NCI-H524 (cell line): ENCODE results near the gene ZFHX3.

Experiments used
- DNase-seq, 2 experiments: peaks; one replicate each; lab custom pipeline; 2025; lab: John Stamatoyannopoulos, UW

ZFHX3 gene

DNA sequence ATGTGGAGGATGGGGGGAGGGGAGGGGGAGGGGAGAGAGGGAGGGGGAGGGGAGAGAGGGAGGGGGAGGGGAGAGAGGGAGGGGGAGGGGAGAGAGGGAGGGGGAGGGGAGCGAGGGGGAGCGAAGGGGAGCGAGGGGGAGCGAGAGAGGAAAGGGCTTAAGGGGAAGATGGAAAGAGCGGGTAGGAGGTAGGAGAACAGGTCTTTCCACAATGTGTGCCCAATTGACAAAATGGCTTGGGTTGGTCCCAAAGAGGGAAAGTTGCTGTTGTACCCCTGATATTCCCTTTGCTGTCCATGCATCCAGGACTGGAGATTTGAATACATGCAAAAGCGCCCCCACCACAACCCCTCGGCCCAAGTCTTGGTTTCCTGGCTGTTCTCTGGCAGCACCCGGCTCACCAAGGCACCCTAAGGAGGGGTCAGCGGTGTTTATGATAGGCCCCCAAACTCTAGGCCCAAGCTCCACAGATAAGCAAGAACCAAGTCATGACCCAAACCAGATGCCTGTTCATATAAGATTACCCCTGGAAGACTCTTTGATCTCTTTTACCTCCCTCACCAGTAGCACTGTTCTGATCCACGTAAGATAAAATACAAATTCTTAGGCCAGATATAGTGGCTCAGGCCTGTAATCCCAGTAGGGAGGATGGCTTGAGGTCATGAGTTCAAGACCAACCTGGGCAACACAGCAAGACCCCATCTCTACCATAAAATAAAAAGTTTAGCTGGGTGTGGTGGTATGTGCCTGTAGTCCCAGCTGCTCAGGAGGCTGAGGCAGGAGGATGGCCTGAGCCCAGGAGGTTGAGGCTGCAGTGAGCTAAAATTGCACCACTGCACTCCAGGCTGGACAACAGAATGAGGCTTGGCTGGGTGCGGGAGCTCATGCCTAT lies 119.6 kb downstream of the ZFHX3 start:
- no peak for DNase-seq

DNA sequence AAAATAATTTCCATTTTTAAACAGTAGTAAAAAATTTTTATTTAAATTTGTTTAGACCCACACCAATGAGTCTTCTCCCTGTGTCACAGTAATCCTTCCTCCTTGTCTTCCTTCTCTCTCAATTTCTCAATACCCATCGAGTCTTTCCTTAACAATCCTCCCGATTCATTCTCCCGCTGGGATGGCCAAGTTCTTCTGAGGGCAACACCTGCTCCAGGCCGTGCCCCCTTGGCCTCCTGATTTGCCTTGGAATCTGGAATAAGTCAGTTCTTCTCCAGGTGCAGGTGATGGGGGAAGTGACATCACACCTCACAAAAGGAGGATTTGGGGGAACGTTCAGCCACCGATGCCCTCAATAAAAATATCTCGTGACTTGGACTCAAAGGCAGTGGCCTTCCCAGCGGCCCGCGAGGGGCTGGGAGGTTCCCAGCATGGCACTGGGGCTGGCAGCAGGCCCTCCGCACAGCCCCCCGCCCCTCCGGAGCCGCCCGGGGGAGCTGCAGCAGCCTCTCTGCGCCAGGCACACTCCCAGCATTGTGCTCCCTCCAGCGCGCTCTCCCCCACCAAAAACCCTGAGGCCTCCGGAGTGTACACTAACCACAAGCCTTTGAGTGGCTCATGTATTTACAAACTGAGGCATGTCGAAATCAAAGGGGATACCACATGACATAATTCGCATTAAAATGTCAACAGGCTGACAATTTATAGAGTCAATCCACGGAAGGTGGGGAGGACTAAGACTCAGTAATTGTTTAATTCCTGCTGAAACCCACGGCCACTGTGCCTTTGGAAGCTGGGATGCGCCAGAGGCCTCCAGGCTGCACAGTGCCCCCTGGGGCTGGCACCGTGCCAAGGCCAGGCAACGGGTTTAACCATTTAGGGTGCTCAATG lies 120.5 kb downstream of the ZFHX3 start:
- peak in 1 of 2 experiments; percentile 9 for DNase-seq

DNA sequence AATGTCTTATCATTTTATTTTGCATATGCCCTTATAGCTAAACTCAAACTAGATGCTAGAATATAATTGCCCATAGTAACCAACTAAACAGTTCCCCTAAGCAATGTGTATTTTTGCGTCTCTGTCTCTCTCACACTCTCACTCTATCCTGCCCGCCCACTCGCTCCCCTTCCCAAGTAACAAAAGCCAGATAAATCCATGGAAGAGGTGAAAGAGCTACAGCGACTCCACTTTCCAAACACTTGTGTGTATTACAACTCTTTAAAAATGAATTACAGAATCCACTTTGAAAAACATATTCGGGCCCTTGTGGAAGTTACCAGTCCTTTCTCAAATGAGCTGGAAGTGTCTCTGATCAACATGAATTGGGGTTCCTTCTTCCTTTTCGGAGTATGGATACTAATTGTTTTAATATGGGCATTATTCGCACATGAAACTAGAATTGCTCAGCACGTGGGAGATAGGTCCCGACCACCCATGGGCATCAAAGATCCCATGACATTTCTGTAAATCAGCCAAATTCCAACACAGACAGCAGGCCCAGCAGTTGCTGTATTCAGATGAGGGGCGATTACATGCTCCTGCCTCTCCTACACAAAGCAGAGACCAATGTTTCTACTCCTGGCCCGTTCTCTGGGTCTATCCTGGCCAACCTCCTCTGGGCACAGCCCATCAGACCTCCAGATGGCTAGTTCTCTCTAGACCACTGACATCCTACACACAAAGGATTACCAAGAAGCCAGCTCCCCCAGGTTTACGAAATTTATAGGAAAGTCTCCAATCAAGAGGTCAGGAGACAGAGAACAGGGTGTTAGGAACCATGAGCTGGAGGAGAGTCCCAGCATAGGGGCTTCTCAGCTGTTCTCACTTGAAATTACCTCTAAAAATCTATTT lies 121.5 kb downstream of the ZFHX3 start:
- DNase-seq = peak in 1 of 2 experiments; percentile 31

DNA sequence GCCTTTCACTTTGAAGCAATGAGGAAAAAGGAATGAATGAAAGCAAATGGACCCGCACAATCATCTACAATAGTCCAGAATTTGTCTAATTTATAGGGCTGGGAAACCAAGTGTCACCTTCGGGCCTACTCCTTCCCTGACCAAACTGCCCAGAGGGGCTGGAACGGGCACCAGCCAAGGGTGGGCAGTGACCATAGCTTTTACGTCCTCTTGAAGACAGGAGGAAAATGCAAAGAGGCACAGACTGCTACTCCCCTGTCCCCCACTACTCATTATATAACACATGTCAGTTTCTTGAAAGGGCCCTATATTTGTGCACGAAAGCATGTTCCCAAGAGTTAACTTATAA lies 122.3 kb downstream of the ZFHX3 start:
- DNase-seq = no peak

DNA sequence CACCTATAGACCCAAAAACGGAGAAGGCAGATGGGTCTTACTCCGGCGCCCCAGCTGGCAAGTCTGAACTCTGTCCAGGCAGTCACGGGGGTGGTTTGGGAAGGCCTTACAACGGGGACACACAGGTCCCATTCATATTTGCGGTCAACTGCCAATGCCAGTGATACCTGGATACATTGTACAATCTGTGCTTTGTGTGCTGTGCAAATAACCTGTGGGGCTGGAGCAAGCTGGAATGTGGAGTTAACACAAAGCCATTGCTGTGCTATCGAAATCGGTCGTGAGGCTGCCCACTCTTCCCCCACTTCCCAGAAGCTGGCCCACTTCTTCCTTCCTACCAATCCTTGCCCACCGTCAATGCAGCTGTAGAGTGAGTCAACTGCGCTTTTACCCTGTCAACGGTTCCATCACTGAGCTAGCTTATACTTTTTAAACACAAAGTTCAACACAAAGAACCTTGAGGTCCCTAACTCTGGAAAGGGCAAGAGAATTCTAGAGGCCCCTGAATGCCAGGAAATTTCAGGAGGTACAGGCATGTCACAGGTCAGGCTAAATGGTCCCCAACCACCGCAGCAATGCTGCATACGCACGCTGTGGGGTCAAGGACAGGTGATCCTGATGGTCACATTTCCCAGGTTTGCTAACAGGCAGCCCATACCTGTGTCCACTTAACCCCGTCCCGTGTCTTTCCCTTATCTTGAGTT lies 122.8 kb downstream of the ZFHX3 start:
- no peak for DNase-seq

DNA sequence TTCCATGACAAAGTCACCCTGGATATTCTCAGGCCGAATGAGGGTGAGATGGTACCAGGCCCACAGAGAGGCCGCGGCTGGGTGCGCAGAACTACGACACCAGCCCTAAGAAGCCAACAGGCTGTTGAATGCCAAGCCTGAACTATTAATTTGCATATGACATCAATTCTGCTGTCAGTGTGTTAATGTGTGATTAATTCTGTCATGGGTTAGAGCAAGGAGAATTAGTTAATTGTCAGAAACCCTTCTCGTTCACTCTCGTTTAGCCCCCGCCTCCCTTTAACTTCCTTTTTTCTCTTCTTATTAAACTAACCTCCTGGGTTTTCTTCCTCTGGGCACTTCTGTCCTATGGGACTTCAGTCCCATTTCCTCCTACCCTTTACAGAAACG lies 123.4 kb downstream of the ZFHX3 start:
- DNase-seq = no peak

DNA sequence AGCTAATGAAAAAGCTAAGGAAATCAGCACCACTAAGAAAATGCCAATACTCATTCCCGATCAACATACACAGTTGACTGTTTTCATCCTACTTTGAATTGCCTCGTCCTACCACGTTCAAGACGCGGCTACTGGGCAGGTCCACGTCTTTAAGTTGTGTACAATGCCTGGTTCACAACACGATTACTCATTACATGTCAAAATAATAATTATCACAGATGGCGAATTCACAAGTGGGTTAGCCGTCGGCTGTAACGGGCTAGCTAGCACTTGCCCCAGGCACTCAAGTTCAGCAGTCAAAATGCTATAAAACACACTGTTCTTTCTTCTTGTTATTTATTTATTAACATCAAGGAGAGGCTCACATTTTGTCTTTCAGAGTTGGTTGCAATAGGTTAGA lies 124.2 kb downstream of the ZFHX3 start:
- DNase-seq = peak; percentile 57 to 81

DNA sequence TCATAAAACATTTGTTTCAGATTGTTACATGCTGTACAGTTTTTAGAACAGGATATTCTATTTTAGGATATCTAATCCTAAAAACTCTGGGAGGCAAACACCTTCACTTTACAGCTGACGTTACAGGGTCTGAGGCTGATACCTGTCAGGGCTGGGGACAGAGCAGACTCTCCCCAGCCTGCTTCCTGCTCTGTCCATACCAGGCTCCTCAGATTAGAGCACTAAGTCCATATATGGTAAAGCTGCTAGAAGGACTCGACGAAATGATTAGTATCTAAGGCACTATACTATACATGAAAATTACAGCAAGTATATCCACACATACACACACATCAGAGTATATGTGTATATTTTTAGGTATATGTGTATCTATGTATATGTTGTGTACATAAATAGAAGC lies 125.2 kb downstream of the ZFHX3 start:
- DNase-seq = peak in 1 of 2 experiments; percentile 26

DNA sequence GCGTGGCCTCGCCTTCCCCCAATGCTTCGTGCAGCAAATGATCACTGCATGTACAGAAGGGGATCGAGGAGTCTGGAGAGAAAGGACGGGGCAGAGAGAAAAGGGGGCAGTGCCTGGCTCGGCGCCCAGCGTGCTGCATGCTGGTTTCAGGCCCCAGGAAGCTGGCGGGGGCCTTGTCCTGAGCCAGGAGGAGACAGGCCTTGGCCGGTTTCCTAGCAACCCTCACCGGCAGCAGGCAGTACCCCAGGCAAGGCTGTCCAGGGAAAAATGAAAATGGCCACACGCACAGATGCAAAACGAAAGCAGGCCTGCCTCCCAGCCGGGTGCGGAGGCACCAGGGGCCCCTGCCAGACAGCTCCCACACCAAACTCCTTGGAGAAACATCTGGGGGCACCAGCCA lies 126.3 kb downstream of the ZFHX3 start:
- peak; percentile 19 to 55 for DNase-seq

DNA sequence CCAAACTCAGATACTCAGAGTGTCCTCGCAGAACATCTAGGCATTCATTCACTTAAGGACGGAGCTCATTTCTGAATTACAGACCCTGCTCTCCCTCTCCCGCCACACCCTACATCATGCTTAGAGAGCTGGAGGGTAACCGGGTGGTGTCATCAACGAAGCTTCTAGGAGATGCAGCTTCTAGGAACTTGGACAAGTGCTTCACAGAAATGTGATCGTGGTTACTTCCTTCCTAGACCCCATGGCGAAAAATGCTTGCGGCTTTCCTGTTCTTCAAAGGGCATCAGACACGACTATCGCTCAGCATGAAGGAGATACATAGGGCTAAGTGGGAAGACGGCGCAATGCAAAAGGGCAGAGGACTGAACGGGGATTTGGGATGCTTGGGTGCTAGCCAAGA lies 126.8 kb downstream of the ZFHX3 start:
- no peak for DNase-seq

DNA sequence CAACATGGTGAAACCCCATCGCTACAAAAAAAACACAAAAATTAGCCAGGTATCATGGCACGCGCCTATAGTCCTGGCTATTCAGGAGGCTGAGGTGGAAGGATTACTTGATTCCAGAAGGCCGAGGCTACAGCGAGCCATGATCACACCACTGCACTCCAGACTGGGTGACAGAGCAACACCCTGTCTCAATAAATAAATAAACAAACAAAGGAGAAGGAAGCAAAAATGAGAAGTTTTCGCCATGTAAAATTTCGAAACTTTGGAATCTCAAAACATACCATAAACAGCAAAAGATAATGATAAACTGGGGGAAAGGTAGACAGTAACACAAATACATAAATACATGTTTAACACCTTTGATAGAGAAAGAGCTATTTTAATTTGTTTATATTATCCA lies 130.9 kb downstream of the ZFHX3 start:
- no peak for DNase-seq

DNA sequence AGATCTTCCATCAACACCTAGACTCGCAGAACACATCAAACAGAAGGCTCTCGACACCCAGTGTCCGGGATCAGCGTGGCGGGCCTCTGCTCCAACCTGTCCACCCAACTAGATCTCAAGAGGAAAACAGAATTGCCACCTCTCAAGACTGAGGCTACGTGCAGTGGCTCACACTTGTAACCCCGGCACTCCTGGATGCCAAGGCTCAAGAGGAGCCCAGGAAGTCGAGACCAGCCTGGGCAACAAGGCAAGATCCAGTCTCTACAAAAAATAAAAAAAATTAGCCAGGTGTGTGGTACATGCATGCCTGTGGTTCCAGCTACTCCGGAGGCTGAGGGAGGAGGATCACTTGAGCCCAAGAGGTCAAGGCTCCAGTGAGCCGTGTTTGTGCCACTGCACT lies 132.6 kb downstream of the ZFHX3 start:
- no peak for DNase-seq

DNA sequence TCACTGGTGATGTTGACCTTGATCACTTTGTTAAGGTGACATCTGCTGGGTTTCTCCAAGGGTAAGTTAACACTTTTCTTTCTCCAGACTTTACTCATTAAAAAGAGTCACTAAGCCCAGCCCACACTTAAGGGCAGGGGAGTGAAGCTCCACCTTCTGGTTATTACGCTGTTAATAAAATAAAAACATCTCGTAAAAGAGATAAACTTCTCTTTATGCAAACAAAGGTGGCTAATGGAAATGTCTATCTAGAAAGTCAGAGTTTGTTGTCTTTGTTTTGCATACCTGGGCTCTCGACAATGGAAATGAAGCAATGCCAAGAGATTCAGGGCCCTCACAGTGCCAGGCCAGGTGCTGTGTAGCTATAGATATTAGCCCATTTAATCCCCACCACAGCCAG lies 134.4 kb downstream of the ZFHX3 start:
- DNase-seq = no peak

DNA sequence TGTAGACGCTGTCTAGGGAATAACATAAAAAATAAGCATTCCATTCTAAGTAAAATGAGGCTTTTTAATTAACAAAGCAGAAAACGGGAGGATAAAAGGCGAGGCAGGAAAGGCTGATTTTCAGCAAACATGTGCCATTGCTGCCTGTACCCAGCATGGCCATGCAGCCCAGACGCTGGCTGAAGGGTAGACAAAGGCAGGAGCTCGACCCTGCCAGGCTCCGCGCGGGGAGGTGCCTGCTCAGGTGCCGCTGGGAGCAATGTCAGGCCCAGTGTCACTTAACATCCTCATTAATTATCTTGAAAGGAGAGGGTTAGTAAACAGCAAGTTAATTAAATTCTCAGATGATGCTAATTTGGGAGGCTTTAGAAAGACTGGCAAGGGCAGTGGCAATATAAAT lies 136.0 kb downstream of the ZFHX3 start:
- DNase-seq = no peak

DNA sequence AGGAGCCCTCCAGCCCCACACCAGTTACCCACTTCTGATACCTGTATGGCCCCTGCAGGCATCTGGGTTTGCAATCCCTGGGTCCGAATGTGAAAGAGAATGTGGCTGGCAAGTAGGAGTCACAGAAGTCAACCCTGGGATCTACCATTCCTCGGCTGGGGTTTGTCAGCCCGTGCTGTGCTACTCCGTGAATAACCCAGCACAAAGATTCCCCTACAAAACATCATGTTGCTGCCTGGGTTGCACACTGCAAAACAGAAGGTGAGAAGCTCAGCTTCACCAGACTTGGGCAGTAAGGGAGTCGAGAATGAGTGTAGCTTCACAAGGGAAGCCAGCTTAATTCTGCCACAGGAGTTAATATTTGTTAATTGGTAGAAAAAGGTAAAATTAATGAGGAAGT lies 137.1 kb downstream of the ZFHX3 start:
- DNase-seq = no peak

DNA sequence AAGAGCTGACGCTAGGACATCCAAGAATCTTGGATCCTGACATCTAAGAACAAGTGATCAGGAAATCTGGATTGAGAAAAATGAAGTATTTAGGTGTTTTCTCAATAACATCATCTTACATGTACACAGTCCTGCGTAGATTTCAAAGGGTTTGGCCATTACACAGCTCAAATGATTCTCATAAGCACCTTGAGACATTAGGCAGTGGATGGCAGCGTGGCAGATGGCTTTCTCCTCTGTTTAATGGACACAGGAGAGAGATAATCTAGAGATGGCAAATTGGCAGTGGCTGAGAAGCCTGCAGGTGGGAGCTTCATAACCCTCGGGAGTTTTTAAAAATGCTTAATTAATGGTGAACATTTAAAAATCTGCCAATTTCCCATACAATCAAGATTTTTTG lies 137.5 kb downstream of the ZFHX3 start:
- peak; percentile 25 to 65 for DNase-seq

DNA sequence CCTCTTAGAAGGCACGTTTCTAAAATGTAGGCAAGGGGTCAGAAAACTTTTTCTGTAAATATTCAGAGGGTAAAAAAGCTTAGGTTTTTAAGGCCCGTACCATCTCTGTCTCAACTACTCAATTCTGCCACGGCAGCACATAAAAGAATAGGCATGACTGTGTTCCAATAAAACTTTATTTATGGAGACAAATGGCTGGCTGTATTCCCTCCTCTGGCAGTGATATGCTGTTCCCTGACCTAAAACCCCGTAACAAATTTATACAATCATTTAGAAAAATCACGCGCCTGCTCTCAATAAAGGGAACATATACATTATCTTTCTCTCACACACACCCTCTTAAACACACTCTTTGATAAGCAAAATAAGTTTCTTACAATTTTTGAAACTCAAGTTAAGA lies 138.7 kb downstream of the ZFHX3 start:
- no peak for DNase-seq

DNA sequence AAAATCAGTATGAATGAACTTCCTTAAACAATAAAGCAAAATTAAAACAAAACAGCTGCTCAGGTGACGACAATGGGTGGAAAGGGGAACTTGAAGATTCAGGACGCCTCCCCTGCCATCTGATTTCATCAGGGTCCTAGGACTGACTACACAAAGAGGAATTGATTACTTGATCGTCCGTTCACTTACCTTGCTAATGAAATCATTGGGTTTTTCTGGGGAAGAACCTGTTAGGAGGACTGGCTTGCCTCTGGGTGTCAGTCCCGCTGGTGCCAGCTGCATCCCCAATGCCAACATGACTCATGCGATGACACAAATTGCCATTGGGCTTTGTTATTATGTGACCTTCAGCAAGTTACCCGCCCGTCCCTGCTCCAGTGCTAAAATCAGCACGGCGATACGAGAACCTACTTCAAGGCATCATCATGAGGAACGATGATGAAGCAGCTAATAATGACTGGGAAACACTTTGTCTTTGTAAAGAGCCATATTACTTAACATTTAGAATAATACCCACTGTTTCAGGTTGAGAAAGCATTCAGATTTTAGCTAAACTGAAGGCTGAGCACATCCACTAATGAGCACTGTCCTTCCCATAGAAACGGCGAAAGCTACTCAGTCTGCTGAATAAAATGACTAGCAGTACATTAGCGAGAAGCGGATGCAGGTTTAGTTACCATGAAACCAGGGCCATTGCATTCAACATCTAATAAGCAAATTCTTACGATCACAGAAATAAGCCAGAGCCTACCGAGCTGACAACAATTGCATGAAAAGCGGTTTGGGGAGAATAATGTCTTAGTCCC lies 139.4 kb downstream of the ZFHX3 start:
- DNase-seq = no peak

DNA sequence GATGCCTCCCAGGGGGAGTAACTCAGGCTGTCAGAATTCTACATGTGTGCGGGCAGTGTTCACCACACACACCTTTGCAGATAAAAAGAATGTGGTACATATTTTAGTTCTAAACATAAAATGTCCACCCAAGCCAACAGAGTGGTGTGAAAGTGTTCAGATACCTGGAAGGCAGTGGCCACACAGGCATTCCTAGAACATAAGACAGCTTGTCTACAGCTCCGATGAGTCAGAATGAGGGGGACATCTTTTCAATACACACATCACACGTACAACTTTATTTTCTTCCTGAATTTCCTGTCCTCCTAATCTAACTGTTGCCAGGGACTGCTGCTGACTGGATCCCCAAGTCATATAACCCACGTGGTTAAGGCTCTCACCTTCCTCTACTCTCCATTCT lies 142.3 kb downstream of the ZFHX3 start:
- DNase-seq = no peak

DNA sequence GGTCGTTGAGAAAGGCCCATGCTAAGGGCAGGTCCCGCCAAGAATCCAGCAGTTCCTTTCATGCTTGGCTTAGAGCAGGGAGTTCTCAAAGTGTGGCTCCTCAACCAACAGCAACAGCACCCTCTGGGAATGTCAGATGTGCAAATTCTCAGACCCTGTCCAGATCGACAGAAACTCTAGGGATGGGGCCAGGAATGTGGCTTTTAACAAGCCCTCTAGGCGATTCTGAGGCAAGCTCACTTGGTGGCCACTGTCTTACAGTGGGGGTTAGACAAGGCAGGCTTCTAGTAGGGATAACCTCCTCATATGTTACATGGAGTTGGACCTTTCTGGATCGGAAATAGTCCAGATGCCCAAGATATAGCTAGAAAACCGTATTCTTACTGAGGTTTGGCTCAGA lies 144.8 kb downstream of the ZFHX3 start:
- no peak for DNase-seq

DNA sequence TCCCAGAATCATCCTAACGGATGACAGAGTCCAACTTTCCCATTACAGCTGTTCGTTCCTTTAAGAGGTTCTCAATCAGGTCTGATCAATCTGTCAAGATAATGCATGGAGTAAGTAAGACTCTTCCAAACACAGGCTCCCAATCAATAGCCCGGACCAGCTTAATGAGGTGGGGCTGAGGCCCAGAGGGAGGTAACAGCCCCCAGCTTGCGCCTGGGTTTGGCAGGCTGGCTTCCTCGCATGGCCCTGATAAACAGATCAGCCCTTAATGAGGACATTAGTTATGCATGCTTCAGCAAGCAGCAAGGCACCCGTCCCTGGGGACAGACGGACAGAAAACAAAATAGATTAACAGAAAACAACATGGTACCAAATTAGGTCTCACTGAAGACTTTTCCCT lies 145.7 kb downstream of the ZFHX3 start:
- DNase-seq = no peak
